Bronchial smooth muscle cell (primary cell): ENCODE results near the gene ORC4. TPM values are rescaled to one million over a fixed set of nuclear protein-coding genes. Genes with fewer than 3 reads are reported as not detected.

Experiments used
- total RNA-seq: library from RNA; depleted of rRNA; stranded (reverse); fragments of >200 nt; gene quantifications from 2 replicates; pipeline ENCODE4 v1.2.1, GENCODE V29; 2014

The ORC4 gene
- total RNA-seq = 8.4 and 17.0 TPM in 2 replicates

DNA sequence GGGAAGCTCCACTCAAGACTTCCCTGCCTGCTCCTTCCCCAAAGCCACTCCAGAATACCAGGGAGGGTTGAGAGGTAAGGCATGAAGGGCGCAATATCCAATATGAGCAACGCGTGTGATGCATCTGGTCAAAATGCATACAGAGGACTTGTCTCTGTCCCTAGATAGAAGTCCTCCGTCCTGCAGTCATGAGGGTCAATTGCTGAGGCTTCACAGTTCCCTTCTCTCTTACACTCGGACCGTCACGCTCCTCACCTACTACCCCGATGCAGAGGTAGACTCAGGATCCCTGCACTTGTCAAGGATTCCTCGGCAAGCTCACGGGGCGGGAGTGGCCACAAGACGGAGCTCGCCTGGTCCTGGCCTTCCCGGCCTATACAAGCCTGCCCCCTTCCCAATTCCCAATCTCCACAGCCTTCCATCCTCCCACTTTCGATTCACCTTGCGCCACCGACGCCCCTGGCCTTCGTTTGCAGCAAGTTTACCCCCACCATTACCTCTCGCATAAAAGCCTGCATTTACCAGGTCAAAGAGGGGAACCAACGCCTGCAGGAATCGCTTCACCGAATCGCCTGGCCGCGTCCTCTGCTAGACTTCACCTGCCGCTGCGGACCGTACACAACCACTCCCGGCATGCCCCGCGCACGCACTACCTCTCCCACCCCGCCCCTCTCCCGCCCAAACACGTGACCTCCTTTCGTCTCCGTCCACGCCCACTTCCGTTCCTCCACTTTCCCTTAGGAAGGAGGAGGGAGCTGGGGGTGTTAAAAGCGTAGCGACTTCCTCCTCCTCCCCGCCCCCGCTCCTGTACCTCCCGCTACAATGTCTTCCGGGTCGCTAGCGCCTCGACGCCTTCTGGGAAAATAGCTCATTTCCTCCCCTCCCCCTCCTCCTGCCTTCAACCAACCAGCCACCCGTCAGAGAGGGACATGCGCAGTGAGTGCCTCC is at the start of gene ORC4:
Gene ORC4, minus strand, starts transcription at position 627 of the 948 bp plus-strand sequence. CDS start 44,779 bp downstream, outside the sequence.

GRCh38 chr2:148021059-148021861 is 723 bp upstream of the ORC4 start, which contains the start of gene MBD5:
Gene MBD5 (plus strand): TSS chr2:148021091.

Other genes starting within 250 kb of the ORC4 start
- 10.1 and 29.6 TPM in 2 replicates for gene ACVR2A, start 175.7 kb downstream of the ORC4 start, total RNA-seq
- 18.5 and 21.3 TPM in 2 replicates for gene MBD5, start 354 bp upstream of the ORC4 start, total RNA-seq